ENCODE results near the gene EZR. TPM values are rescaled to one million over a fixed set of nuclear protein-coding genes. Genes with fewer than 3 reads are reported as not detected.

Gene EZR
- total RNA-seq, 3 donors from 2014 or later = 29.1 to 154 (median 59.3) TPM

GRCh38 chr6:158861686-158862381 is 42.7 kb upstream of the EZR start:
- no peak for DNase-seq (ENCODE audit: low spot score in 2 of 2)
- Histone ChIP-seq H3K36me3 (no peaks in the 10 kb centered on the region), H3K27me3 (no peaks in the 10 kb centered on the region), H3K9me3 (peaks cover 0 to 7% of the 10 kb centered on the region in 2 donors), H3K27ac (no peak overlapping the region), H3K4me1 (no peaks in the 10 kb centered on the region), H3K4me3 (no peak overlapping the region)
- intact Hi-C loops (cut with DNase I; ENCODE audit: low total_unique reads) = no loop called here
- TF ChIP-seq POLR2AphosphoS5 (IDR thresholded peaks at IDR 0.05) (no peak), POLR2A (IDR thresholded peaks at IDR 0.05) (no peak), CTCF (IDR thresholded peaks at IDR 0.05) (no peak)

GRCh38 chr6:158860279-158860865 is 41.2 kb upstream of the EZR start:
- Histone ChIP-seq H3K27ac (no peak overlapping the region), H3K36me3 (no peaks in the 10 kb centered on the region), H3K9me3 (peaks cover 0 to 7% of the 10 kb centered on the region in 2 donors), H3K4me1 (no peaks in the 10 kb centered on the region), H3K4me3 (no peak overlapping the region), H3K27me3 (no peaks in the 10 kb centered on the region)
- no peak for DNase-seq (ENCODE audit: low spot score in 2 of 2)
- intact Hi-C loops (cut with DNase I; ENCODE audit: low total_unique reads) = no loop called here
- TF ChIP-seq CTCF (IDR thresholded peaks at IDR 0.05) (no peak), POLR2A (IDR thresholded peaks at IDR 0.05) (no peak), POLR2AphosphoS5 (IDR thresholded peaks at IDR 0.05) (no peak)

GRCh38 chr6:158856261-158856660 is 37.1 kb upstream of the EZR start:
- peaks cover 0 to 4% of the 10 kb centered on the region in 2 donors for H3K4me1 ChIP-seq
- no peak for DNase-seq (ENCODE audit: low spot score in 2 of 2)
- H3K36me3 ChIP-seq = no peaks in the 10 kb centered on the region
- intact Hi-C loops (cut with DNase I; ENCODE audit: low total_unique reads) = loop anchor here (5.0 kb wide), 1 partner anchor 631 kb away; no protein-coding TSS in a partner anchor
- no peak overlapping the region for H3K27ac ChIP-seq
- H3K4me3 ChIP-seq = no peak overlapping the region
- TF ChIP-seq POLR2A (IDR thresholded peaks at IDR 0.05) = no peak
- TF ChIP-seq CTCF (IDR thresholded peaks at IDR 0.05) = no peak
- no peak for TF ChIP-seq POLR2AphosphoS5 (IDR thresholded peaks at IDR 0.05)
- no peaks in the 10 kb centered on the region for H3K9me3 ChIP-seq
- H3K27me3 ChIP-seq = no peaks in the 10 kb centered on the region

- peak overlapping the region in 1 of 2 donors; percentile 77 for H3K27ac ChIP-seq
- no peaks in the 10 kb centered on the region for H3K9me3 ChIP-seq
- H3K36me3 ChIP-seq = no peaks in the 10 kb centered on the region
- DNase-seq (ENCODE audit: low spot score in 2 of 2) = no peak
- no peak overlapping the region for H3K4me3 ChIP-seq
- no peak for TF ChIP-seq POLR2A (IDR thresholded peaks at IDR 0.05)
- no peak for TF ChIP-seq CTCF (IDR thresholded peaks at IDR 0.05)
- TF ChIP-seq POLR2AphosphoS5 (IDR thresholded peaks at IDR 0.05) = no peak
- intact Hi-C loops (cut with DNase I; ENCODE audit: low total_unique reads) = loop anchor here (5.0 kb wide), 1 partner anchor 633 kb away; no protein-coding TSS in a partner anchor
- no peaks in the 10 kb centered on the region for H3K27me3 ChIP-seq
- H3K4me1 ChIP-seq = peaks cover 0 to 4% of the 10 kb centered on the region in 2 donors
Observed at GRCh38 chr6:158854214-158855101, 35.3 kb upstream of the EZR start.

Data from breast epithelium (tissue), 4 donors.